HUES6 (cell line): Measurements from ENCODE around the gene TP53.

ENCODE experiments used
- H3K27ac ChIP-seq: 2 replicates; pipeline ENCODE4 v1.7.0; 2013; ENCODE audit warnings: low read depth, mild to moderate bottlenecking, low read length, inconsistent platforms
- H3K27me3 ChIP-seq: 2 replicates; pipeline ENCODE4 v1.6.1; 2013; ENCODE audit warnings: low read length; ENCODE audit not compliant: control insufficient read depth, insufficient read depth
- H3K36me3 ChIP-seq: 2 replicates; pipeline ENCODE4 v1.6.1; 2013; ENCODE audit warnings: low read length; ENCODE audit not compliant: control insufficient read depth, insufficient read depth
- H3K4me1 ChIP-seq: 2 replicates; pipeline ENCODE4 v1.6.1; 2013; ENCODE audit warnings: low read length; ENCODE audit not compliant: control insufficient read depth, insufficient read depth
- H3K4me3 ChIP-seq: 2 replicates; pipeline ENCODE4 v1.5.1; 2013; ENCODE audit warnings: low read depth, low read length
- H3K9ac ChIP-seq: one replicate; pipeline ENCODE4 v1.6.1; 2013; ENCODE audit warnings: mild to moderate bottlenecking, low read length
- H3K9me3 ChIP-seq: 2 replicates; pipeline ENCODE4 v1.6.1; 2013; ENCODE audit warnings: low read depth, low read length; ENCODE audit not compliant: control insufficient read depth, insufficient read depth

The TP53 gene

DNA sequence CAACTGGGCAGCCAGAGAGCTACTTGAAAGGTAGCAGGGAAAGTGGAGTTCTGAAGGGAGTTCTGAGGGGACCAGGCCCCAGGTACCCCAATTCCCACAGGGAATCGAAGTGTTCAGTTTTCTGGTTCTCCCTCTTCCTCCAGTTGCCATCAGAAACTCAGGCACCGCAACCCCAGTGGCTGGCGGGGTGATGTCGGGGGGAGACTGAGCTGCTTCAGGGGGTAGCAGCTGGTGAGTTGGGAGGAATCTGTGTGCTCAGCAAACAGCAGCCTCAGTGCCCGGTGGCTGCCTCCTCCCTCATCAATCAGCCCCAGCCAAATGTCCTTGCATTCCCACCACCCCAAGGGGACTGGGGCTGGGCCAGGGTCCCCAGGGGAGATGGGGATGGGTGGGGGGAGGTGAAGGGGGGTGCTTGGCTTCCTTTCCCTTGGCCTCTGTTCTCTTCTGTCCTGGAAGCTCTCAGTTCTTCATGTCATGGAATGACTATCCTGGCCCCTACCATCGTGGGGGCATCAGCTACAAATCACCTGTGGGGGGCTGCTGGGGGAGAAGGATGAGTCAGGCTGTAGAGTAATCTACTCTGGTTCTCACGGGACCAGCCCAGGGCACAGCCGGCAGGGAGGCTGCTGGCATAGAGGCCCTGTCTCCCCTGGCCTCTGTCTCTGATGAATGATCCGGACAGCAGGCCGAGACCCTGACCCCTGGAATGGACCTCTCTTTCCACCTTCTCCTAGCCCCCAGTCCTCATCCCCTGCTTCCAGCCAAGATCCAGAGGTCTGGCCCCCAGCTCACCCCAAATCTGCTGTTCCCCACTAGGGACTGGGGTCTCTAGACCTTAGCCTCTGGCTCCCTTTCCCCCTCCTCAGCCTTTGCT lies 27.7 kb upstream of the TP53 start:
- Histone ChIP-seq H3K27ac (no peak overlapping the region), H3K4me1 (peaks cover 27% of the 10 kb centered on the region), H3K27me3 (peaks cover 32% of the 10 kb centered on the region), H3K9me3 (no peaks in the 10 kb centered on the region), H3K9ac (no peak overlapping the region), H3K4me3 (no peak overlapping the region), H3K36me3 (no peaks in the 10 kb centered on the region)

DNA sequence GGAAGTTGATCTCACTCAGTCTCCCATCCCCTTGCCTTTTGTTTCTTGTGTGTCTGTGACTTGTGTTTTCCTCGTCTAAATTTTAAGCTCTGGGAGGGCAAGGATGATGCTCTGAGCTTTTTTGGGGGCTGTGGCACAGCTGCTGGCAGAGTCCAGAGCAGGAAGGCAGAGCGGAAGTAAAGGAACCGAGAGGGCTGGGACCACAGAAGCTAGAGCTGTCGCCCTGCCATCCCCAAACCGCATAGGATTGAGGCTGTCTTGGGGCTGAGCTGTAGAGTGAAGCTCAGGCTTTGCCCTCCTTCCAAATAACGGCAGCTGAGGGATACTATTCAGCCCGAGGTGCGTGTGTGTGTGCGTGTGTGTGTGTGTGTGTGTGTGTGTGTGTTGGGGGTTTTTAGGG lies 26.5 kb upstream of the TP53 start:
- H3K27ac ChIP-seq: no peak overlapping the region
- peaks cover 27% of the 10 kb centered on the region for H3K4me1 ChIP-seq
- no peak overlapping the region for H3K4me3 ChIP-seq
- no peaks in the 10 kb centered on the region for H3K9me3 ChIP-seq
- H3K27me3 ChIP-seq: peaks cover 21% of the 10 kb centered on the region
- H3K9ac ChIP-seq: no peak overlapping the region
- no peaks in the 10 kb centered on the region for H3K36me3 ChIP-seq

DNA sequence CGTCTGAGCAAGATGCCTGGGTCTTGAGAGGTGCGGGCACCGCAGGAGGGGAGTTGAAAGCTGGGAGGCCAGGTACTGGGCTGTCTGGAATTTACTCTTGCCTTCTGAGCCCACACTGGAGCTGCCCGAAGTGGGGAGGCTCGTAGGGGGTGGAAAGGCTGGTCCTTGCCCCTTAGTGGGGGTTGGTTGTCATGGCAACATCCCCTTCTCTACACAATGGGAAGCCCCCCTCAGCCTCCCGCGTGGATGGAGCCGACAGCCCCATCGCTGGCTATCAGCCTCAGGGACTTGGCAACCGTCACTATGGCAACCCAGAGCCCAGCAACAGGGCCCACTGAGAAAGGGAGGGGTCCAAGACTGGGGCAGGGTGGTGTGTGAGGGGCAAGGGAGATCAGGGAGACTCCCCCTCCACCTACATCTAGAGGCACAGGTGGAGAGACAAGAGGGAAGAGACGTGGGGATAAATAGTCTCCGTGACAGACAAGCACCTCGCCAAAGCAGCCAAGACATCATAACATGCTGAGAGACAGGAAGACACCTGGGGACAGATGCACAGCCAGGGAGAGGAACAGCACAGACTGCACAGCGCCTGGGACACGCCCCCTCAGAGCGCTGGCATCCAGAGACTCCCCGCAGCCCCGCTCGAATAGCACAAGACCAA lies 25.0 kb upstream of the TP53 start:
- Histone ChIP-seq H3K27me3 (peaks cover 11% of the 10 kb centered on the region; the same call in 1 of the 2 replicates), H3K27ac (no peak overlapping the region)

DNA sequence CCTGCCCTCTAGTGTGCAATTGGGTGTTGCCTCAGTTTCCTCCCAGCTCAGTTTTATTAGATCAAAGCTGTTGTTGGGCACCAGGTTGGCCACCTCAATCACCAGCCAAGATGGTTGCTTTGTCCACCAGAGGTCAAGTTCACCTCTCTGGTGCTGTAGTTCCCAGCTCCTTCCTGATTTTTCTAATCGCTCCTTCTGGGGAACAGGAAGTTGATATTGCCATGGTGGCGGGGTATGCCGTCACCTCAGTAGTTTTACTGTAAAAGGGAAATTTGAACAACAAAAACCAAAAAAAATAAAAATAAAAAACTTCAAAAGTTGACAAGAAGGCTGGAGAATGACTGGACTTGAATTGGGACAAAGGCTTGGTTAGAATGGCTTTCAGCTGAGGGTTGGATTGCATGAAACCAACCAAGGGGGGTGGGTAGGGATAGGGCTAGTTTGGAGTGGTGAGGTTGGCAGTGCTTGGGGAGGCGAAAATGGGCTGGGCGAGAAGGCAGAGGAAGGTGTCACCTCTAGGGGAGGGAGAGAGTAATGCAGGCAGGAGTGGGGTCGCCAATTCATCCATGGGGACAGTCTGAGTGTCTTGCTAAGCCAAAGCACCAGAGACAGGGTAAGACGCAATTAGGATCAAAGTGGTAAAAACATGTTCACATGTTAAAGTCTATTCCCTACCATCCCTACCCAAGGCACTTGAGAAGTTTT lies 23.9 kb upstream of the TP53 start:
- Histone ChIP-seq H3K9me3 (no peaks in the 10 kb centered on the region), H3K36me3 (no peaks in the 10 kb centered on the region), H3K27me3 (peaks cover 18% of the 10 kb centered on the region), H3K4me1 (peaks cover 23% of the 10 kb centered on the region), H3K4me3 (no peak overlapping the region), H3K9ac (no peak overlapping the region), H3K27ac (no peak overlapping the region)

More for the DNA sequence above, 25.0 kb upstream of the TP53 start:
- Histone ChIP-seq H3K36me3 (no peaks in the 10 kb centered on the region), H3K9me3 (no peaks in the 10 kb centered on the region), H3K4me1 (peaks cover 22% of the 10 kb centered on the region), H3K9ac (no peak overlapping the region), H3K4me3 (no peak overlapping the region)

DNA sequence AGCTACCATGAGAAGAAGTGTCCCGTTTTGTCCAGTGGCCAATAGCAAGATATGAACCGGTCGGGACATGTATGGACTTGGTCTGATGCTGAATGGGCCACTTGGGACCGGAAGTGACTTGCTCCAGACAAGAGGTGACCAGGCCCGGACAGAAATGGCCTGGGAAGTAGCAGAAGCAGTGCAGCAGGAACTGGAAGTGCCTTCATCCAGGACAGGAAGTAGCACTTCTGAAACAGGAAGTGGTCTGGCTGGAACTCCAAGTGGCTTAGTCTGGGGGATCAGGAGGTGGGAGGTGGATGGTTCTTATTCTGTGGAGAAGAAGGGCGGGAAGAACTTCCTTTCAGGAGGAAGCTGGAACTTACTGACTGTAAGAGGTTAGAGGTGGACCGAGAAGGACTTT lies 23.0 kb upstream of the TP53 start:
- no peaks in the 10 kb centered on the region for H3K9me3 ChIP-seq
- H3K27me3 ChIP-seq: peaks cover 24% of the 10 kb centered on the region
- H3K4me1 ChIP-seq: peaks cover 23% of the 10 kb centered on the region
- H3K9ac ChIP-seq: no peak overlapping the region
- no peak overlapping the region for H3K27ac ChIP-seq
- no peak overlapping the region for H3K4me3 ChIP-seq
- H3K36me3 ChIP-seq: no peaks in the 10 kb centered on the region

DNA sequence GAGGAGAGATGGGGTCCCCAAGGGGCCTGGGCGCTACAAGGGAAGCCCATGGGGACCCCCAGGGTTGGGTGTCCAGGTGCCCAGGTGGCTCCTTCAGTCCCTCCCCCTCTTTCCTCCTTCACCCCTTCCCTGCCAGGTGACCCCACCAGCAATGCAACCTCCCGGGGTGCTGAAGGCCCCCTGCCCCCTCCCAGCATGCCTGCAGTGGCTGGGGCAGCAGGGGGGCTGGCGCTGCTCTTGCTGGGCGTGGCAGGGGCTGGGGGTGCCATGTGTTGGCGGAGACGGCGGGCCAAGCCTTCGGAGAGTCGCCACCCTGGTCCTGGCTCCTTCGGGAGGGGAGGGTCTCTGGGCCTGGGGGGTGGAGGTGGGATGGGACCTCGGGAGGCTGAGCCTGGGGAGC lies 21.7 kb upstream of the TP53 start:
- Histone ChIP-seq H3K36me3 (no peaks in the 10 kb centered on the region), H3K4me3 (no peak overlapping the region), H3K4me1 (peaks cover 27% of the 10 kb centered on the region), H3K27ac (no peak overlapping the region), H3K9me3 (no peaks in the 10 kb centered on the region), H3K9ac (no peak overlapping the region), H3K27me3 (peaks cover 24% of the 10 kb centered on the region)

DNA sequence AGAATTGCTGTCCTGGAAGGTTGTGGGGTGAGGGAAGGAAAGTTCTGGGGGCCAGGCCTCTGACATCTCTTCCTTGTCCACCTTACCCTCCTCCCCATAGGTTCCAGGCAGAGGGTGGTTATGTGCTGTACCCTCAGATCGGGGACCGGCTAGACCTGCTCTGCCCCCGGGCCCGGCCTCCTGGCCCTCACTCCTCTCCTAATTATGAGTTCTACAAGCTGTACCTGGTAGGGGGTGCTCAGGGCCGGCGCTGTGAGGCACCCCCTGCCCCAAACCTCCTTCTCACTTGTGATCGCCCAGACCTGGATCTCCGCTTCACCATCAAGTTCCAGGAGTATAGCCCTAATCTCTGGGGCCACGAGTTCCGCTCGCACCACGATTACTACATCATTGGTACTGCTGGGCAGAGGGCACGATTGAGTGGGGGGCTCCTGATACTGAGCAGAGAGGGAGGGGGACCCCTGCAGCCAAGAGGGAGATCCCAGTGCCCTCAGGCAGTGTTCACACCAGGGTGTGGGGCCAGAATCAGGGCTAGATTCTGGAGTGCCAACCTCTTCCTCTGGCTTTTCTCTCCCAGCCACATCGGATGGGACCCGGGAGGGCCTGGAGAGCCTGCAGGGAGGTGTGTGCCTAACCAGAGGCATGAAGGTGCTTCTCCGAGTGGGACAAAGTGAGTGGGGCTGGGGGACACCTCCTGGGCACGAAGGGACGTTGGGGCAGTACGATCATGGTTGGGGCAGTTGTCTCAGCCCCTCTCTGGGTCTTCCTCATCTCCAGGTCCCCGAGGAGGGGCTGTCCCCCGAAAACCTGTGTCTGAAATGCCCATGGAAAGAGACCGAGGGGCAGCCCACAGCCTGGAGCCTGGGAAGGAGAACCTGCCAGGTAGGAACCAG lies 20.8 kb upstream of the TP53 start:
- no peak overlapping the region for H3K9ac ChIP-seq
- no peak overlapping the region for H3K27ac ChIP-seq
- no peak overlapping the region for H3K4me3 ChIP-seq
- H3K36me3 ChIP-seq: no peaks in the 10 kb centered on the region
- H3K27me3 ChIP-seq: peaks cover 21% of the 10 kb centered on the region
- peaks cover 35% of the 10 kb centered on the region for H3K4me1 ChIP-seq
- no peaks in the 10 kb centered on the region for H3K9me3 ChIP-seq

DNA sequence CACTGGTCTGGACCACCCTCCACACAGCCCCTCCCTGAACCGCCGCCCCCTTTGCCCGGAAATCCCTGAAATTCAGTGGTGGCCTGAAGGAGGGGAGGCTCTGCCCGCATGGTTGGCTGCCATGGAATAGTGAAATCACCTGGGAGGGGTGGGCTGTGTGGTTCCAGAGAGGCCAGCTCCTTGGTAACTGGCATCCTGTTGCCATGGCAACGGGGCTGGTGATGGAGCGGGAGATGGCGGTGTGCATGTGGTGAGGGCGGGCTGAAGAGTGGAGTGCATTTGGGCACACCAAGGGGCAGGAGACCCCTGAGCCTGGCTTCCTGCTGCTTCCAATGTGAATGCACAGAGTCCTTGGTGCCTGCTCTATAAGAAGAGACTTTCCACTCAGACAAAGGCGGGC lies 20.2 kb upstream of the TP53 start:
- Histone ChIP-seq H3K36me3 (no peaks in the 10 kb centered on the region), H3K27ac (no peak overlapping the region), H3K27me3 (peaks cover 21% of the 10 kb centered on the region), H3K4me1 (peaks cover 33% of the 10 kb centered on the region), H3K4me3 (no peak overlapping the region), H3K9ac (no peak overlapping the region), H3K9me3 (no peaks in the 10 kb centered on the region)

DNA sequence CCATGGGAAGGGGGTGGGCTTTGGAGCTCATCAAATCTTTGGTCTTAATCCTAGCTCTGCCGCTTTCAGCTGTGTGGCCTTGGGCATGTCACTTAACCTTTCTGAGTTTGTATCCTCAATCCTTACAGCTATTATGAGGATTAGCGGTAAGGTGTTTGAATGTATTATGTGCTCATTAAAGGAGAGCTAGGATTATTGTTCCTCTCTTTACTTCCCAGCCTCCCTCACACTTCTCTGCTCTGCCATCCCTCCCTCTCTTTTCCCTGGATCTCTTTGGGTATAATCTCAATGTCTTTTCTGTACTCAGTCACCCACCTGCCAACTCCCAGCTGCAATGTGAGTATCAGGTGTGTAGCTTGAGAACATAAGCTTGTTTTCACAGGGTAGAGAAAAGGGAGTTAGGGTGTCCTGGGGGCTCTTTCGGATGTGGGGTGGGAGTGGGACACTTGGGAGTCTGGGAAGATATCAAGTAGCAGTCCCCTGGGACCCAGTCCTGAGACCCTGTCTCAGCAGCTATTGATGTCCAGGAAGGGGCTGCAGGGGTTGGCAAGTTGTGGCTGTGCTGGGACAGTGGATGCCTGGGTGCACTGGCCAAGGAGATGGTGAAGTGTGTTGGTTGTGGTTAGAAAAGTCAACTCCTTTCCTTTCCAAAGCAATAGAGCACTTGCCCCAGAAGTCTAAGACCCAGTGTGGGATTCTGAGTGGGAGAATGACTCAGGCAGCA lies 19.5 kb upstream of the TP53 start:
- Histone ChIP-seq H3K36me3 (no peaks in the 10 kb centered on the region), H3K9me3 (no peaks in the 10 kb centered on the region), H3K27me3 (peaks cover 15% of the 10 kb centered on the region), H3K4me1 (peaks cover 27% of the 10 kb centered on the region), H3K4me3 (0 out of 2 replicates have a peak overlapping the region, but pooled peaks have one; percentile 62), H3K27ac (no peak overlapping the region), H3K9ac (no peak overlapping the region)
